WTC11 (cell line): Measurements from ENCODE around the gene PCDHGA1. TPM values are rescaled to one million over a fixed set of nuclear protein-coding genes. Genes with fewer than 3 reads are reported as not detected.

Experiments
- ATAC-seq: fragments of 200-7000 bp; cut with Tn5 transposase; 2 replicates; pipeline ENCODE4 v1.10.0; 2021; ENCODE audit warnings: mild to moderate bottlenecking, moderate library complexity
- CTCF ChIA-PET: fragments of 300-600 bp; sonication (Branson Sonifier 250); formaldehyde crosslinking; loops from one replicate; lab custom pipeline; 2021; ENCODE audit warnings: antibody characterized with exemption; lab: Charles Lee
- POLR2A ChIA-PET: fragments of 350-600 bp; sonication (Branson Sonifier 250); formaldehyde crosslinking; loops from one replicate; lab custom pipeline; 2021; ENCODE audit warnings: antibody characterized with exemption; lab: Charles Lee
- DNase-seq: peaks from one replicate; pipeline ENCODE4 v3.0.0; 2021; ENCODE audit warnings: low spot score
- H3K27ac Mint-ChIP-seq: 2 replicates; pipeline ENCODE4 v1.8.0; 2021; ENCODE audit warnings: mixed read lengths
- H3K27me3 Mint-ChIP-seq: 2 replicates; pipeline ENCODE4 v1.8.0; 2021; ENCODE audit warnings: low read depth, mild to moderate bottlenecking, moderate library complexity, mixed read lengths
- H3K36me3 Mint-ChIP-seq: 2 replicates; pipeline ENCODE4 v1.8.0; 2021; ENCODE audit warnings: mixed read lengths
- H3K4me1 Mint-ChIP-seq: 2 replicates; pipeline ENCODE4 v1.8.0; 2022; ENCODE audit warnings: mixed read lengths
- H3K4me3 Mint-ChIP-seq: 2 replicates; pipeline ENCODE4 v1.8.0; 2021; ENCODE audit warnings: mild to moderate bottlenecking, moderate library complexity, mixed read lengths
- H3K9me3 Mint-ChIP-seq: 2 replicates; pipeline ENCODE4 v1.8.0; 2021; ENCODE audit warnings: mixed read lengths
- ATF1 ChIP-seq: sonication (generic); formaldehyde crosslinking; IDR thresholded peaks from 2 replicates; pipeline ENCODE4 v1.8.1; 2023; ENCODE audit warnings: mild to moderate bottlenecking, moderate library complexity, missing genetic modification reagents
- ATF2 ChIP-seq: sonication (generic); formaldehyde crosslinking; IDR thresholded peaks from 2 replicates; pipeline ENCODE4 v1.8.1; 2022; ENCODE audit warnings: low read depth, missing genetic modification reagents, borderline replicate concordance
- ATF6 ChIP-seq: sonication (generic); formaldehyde crosslinking; IDR thresholded peaks from 2 replicates; pipeline ENCODE4 v1.8.1; 2023; ENCODE audit warnings: mild to moderate bottlenecking, missing genetic modification reagents
- E2F5 ChIP-seq: sonication (generic); formaldehyde crosslinking; IDR thresholded peaks from 2 replicates; pipeline ENCODE4 v1.8.1; 2022; ENCODE audit warnings: mild to moderate bottlenecking, moderate library complexity, missing genetic modification reagents
- FOXP4 ChIP-seq: sonication (generic); formaldehyde crosslinking; IDR thresholded peaks from 2 replicates; pipeline ENCODE4 v1.8.0; 2022; ENCODE audit warnings: mild to moderate bottlenecking, missing genetic modification reagents
- GTF2I ChIP-seq: fragments of 250-450 bp; sonication (Bioruptor Pico); conservative IDR thresholded peaks from 2 replicates; pipeline ENCODE4 v1.4.0; 2021; ENCODE audit warnings: mild to moderate bottlenecking
- MXD4 ChIP-seq: fragments of 250-450 bp; sonication (Bioruptor Pico); IDR thresholded peaks from 2 replicates; pipeline ENCODE4 v1.8.0; 2021; ENCODE audit warnings: mild to moderate bottlenecking, moderate library complexity, borderline replicate concordance
- MYBL2 ChIP-seq: sonication (generic); formaldehyde crosslinking; IDR thresholded peaks from 2 replicates; pipeline ENCODE4 v1.8.1; 2023; ENCODE audit warnings: mild to moderate bottlenecking, moderate library complexity, missing genetic modification reagents
- NFYB ChIP-seq: sonication (generic); formaldehyde crosslinking; conservative IDR thresholded peaks from 2 replicates; pipeline ENCODE4 v1.8.0; 2022; ENCODE audit warnings: low read depth, missing genetic modification reagents
- NR3C1 ChIP-seq: sonication (generic); formaldehyde crosslinking; conservative IDR thresholded peaks from 2 replicates; pipeline ENCODE4 v1.8.1; 2023; ENCODE audit warnings: low read depth, mild to moderate bottlenecking, missing genetic modification reagents
- RORB ChIP-seq: fragments of 250-450 bp; sonication (Bioruptor Pico); IDR thresholded peaks from 2 replicates; pipeline ENCODE4 v1.9.0; 2021; ENCODE audit warnings: mild to moderate bottlenecking
- SMAD4 ChIP-seq: sonication (generic); formaldehyde crosslinking; IDR thresholded peaks from 2 replicates; pipeline ENCODE4 v1.8.0; 2022; ENCODE audit warnings: mild to moderate bottlenecking, missing genetic modification reagents
- SP1 ChIP-seq: sonication (generic); formaldehyde crosslinking; conservative IDR thresholded peaks from 2 replicates; pipeline ENCODE4 v1.8.1; 2022; ENCODE audit warnings: missing genetic modification reagents
- STAT6 ChIP-seq: sonication (generic); formaldehyde crosslinking; conservative IDR thresholded peaks from 2 replicates; pipeline ENCODE4 v1.8.1; 2023; ENCODE audit warnings: mild to moderate bottlenecking, low read depth, missing genetic modification reagents, moderate library complexity
- TCF7 ChIP-seq: sonication (generic); formaldehyde crosslinking; IDR thresholded peaks from 2 replicates; pipeline ENCODE4 v1.8.0; 2022; ENCODE audit warnings: mild to moderate bottlenecking, low read depth, missing genetic modification reagents, moderate library complexity
- TEAD4 ChIP-seq: sonication (generic); formaldehyde crosslinking; IDR thresholded peaks from 2 replicates; pipeline ENCODE4 v1.8.0; 2022; ENCODE audit warnings: mild to moderate bottlenecking, missing genetic modification reagents
- USF1 ChIP-seq: sonication (generic); formaldehyde crosslinking; IDR thresholded peaks from 2 replicates; pipeline ENCODE4 v1.8.0; 2022; ENCODE audit warnings: mild to moderate bottlenecking, missing genetic modification reagents
- ZBTB21 ChIP-seq: sonication (generic); formaldehyde crosslinking; IDR thresholded peaks from 2 replicates; pipeline ENCODE4 v1.8.1; 2023; ENCODE audit warnings: mild to moderate bottlenecking, missing genetic modification reagents, borderline replicate concordance
- ZNF396 ChIP-seq: fragments of 250-450 bp; sonication (Bioruptor Pico); IDR thresholded peaks from 2 replicates; pipeline ENCODE4 v1.8.0; 2021; ENCODE audit warnings: mild to moderate bottlenecking, moderate library complexity, borderline replicate concordance
- ZNF671 ChIP-seq: fragments of 250-450 bp; sonication (Bioruptor Pico); IDR thresholded peaks from 2 replicates; pipeline ENCODE4 v1.8.0; 2021; ENCODE audit warnings: mild to moderate bottlenecking
- total RNA-seq: library from RNA; stranded (reverse); gene quantifications from 3 replicates; pipeline ENCODE4 v1.2.3, GENCODE V29; 2021

The PCDHGA1 gene
- total RNA-seq, 1 experiment from 2014 or later, result 1.5 TPM

- Mint-ChIP-seq H3K4me3 (peak overlapping the region; percentile 71), H3K27me3 (peaks cover 28% of the 10 kb centered on the region), H3K27ac (peak overlapping the region; percentile 90), H3K36me3 (peaks cover 9% of the 10 kb centered on the region), H3K4me1 (peaks cover 63% of the 10 kb centered on the region), H3K9me3 (no peaks in the 10 kb centered on the region)
- POLR2A ChIA-PET, result interaction anchor here (0.8 to 2.8 kb wide), 4 partner anchors 9 to 40 kb away, joined by 3 to 17 read pairs (median 3); no protein-coding TSS in a partner anchor
- CTCF ChIA-PET, result interaction anchor here (1.0 to 4.6 kb wide), 18 partner anchors 8 to 390 kb away, joined by 3 to 42 read pairs (median 6); partner anchors contain the start of genes PCDHB16, PCDHB2, PCDHGA10 and PCDHGA11
- TF ChIP-seq TEAD4 (CRISPR knock-in tag), result no peak
- no peak for TF ChIP-seq USF1 (CRISPR knock-in tag)
- no peak for TF ChIP-seq E2F5 (CRISPR knock-in tag)
- TF ChIP-seq NFYB (CRISPR knock-in tag), result no peak
- no peak for TF ChIP-seq NR3C1 (CRISPR knock-in tag)
- no peak for TF ChIP-seq FOXP4 (CRISPR knock-in tag)
- no peak for TF ChIP-seq ATF2 (CRISPR knock-in tag)
- TF ChIP-seq MXD4 (CRISPR knock-in tag), result no peak
- no peak for TF ChIP-seq GTF2I
- no peak for TF ChIP-seq STAT6 (CRISPR knock-in tag)
- no peak for TF ChIP-seq MYBL2
- TF ChIP-seq RORB (CRISPR knock-in tag), result no peak
- no peak for TF ChIP-seq ATF1 (CRISPR knock-in tag)
- no peak for TF ChIP-seq ZNF671 (CRISPR knock-in tag)
- TF ChIP-seq SP1 (CRISPR knock-in tag), result no peak
- no peak for TF ChIP-seq ZBTB21
- no peak for TF ChIP-seq SMAD4 (CRISPR knock-in tag)
- TF ChIP-seq ZNF396, result no peak
- no peak for TF ChIP-seq ATF6
- TF ChIP-seq TCF7, result no peak
- DNase-seq (no peak), ATAC-seq (no peak)
These were observed 154.0 kb downstream of the PCDHGA1 start for GRCh38 chr5:141484310-141484640.
